Epithelial cell of esophagus (primary cell): ENCODE data around the gene SLCO1A2.

Experiments used
- DNase-seq: peaks from one replicate; pipeline ENCODE4 v3.0.0; 2010; ENCODE audit warnings: low read depth
- H3K4me3 ChIP-seq: 2 replicates; pipeline ENCODE4 v1.5.1; 2011; ENCODE audit warnings: mild to moderate bottlenecking, low read length, control low read depth
- TF ChIP-seq, protein P1 (sequence below): IDR thresholded peaks from 2 replicates; pipeline ENCODE4 v1.5.1; 2011; ENCODE audit warnings: low read depth, mild to moderate bottlenecking, low read length, control low read depth, inconsistent platforms; ENCODE audit not compliant: insufficient read depth; ENCODE audit errors: missing control alignments

SLCO1A2 gene

DNA sequence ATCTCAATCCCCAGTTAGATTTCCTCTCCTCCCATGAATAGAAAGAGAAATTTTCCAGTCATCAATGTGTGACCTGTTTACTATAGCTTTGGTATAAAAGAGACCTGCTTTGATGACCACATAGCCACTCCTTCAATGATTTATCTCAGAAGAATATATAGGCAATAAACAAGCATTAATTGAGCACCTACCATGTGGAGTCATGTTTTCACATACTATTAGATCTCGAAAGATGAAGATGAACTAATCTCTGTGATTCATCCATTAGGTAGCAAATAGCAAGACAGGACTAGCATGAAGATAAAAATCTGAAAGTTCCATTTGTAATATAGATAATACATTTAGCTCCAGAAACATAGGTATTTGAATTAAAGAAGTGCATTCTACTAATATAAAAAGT lies 40.5 kb downstream of the SLCO1A2 start:
- peak; percentile 51 for DNase-seq
- TF ChIP-seq, protein P1, sequence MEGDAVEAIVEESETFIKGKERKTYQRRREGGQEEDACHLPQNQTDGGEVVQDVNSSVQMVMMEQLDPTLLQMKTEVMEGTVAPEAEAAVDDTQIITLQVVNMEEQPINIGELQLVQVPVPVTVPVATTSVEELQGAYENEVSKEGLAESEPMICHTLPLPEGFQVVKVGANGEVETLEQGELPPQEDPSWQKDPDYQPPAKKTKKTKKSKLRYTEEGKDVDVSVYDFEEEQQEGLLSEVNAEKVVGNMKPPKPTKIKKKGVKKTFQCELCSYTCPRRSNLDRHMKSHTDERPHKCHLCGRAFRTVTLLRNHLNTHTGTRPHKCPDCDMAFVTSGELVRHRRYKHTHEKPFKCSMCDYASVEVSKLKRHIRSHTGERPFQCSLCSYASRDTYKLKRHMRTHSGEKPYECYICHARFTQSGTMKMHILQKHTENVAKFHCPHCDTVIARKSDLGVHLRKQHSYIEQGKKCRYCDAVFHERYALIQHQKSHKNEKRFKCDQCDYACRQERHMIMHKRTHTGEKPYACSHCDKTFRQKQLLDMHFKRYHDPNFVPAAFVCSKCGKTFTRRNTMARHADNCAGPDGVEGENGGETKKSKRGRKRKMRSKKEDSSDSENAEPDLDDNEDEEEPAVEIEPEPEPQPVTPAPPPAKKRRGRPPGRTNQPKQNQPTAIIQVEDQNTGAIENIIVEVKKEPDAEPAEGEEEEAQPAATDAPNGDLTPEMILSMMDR = no peak
- no peak overlapping the region for H3K4me3 ChIP-seq

DNA sequence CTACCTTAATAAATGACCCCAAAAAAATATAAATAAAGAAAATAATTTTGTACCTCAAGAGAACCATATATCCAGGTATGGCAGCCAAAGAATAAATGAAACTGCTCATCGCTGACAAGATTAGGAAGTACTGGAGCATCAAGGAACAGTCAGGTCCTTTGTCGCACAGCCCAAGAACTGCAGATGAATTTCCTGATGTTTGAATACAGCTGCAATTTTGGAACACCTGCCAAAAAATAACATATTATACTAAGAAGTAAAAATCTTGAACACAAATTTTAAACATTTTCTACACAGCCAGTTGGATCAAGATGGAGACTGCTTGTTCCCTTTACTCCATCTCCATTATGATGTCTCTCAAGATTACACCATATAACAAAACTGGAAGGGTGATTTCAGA lies 42.6 kb downstream of the SLCO1A2 start:
- TF ChIP-seq, protein P1 = no peak
- H3K4me3 ChIP-seq = no peak overlapping the region
- no peak for DNase-seq

DNA sequence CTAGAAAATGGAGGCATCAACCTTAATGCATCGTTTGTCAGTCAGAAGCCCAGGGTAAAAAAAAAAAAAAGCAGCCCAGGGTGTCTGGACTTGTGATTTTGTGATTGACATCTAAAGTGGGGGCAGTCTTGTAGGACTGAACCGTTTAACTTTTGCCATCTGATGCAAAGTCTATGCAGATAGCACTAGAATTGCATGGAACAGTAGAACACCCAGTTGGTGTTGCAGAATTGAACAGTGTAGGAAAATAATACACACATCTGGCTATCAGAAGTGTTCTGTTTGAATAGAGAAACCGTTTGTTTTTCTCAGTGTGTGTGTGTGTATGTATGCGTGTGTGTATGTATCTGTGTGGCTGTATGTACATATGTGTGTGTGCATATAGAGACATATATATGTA lies 45.0 kb downstream of the SLCO1A2 start:
- H3K4me3 ChIP-seq = no peak overlapping the region
- DNase-seq = no peak
- TF ChIP-seq, protein P1 = no peak

DNA sequence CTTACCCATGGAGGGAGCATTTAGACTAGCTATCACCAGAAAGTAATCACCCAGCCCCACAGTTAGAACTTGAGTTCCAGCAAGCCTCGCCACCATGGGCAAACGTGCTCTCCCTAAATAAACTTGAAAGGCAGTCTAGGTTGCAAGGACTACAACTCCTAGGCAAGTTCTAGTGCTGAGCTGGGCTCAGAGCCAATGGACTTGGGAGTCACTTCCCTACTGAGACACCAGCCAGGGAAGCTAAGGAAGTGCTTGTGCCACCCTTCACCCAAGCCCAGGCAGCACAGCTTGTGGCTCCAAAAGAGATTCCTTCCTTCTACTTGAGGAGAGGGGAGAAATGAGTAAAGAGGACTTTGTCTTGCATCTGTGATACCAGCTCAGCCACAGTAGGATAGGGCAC lies 57.9 kb downstream of the SLCO1A2 start:
- H3K4me3 ChIP-seq = no peak overlapping the region
- DNase-seq = peak; percentile 27
- TF ChIP-seq, protein P1 = no peak

DNA sequence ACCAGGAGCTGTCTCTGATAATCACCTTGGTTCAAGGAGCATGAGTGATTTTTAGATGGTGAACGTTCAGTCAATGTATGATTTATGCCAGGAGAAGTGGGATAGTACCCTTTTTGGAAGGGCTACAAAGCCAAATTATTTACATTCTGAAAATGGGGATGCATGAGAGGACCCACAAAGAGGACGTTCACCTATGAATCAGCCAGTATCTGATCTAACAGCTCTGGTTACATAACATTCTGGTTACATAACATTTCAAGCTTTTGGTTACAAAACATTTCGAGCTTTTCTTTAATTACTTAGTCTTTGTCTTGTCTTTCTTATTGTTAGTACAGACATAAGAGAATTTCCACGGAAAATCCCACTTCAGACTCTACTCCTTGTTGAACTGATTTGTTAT lies 68.8 kb downstream of the SLCO1A2 start:
- peak; percentile 19 for DNase-seq
- no peak overlapping the region for H3K4me3 ChIP-seq
- TF ChIP-seq, protein P1 = no peak

DNA sequence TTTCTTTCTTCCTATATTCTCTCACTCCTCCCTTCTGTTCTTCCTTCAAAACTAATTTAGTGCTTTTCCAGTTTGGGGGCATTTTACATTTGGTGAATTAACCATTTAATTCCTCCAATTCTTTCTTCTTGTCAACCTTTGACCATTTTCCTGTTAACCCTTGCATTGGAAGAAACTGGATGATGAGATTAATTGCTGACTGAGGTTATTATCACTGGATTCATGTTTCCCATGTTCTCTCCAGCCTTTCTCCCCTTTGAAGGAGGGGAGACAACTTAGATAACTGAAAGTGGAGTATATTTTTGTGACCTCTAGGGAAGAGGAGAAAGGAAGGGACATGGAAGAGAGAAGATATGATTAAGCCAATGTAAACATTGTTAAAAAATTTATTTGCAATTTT lies 70.5 kb downstream of the SLCO1A2 start:
- H3K4me3 ChIP-seq = no peak overlapping the region
- no peak for DNase-seq
- TF ChIP-seq, protein P1 = no peak

DNA sequence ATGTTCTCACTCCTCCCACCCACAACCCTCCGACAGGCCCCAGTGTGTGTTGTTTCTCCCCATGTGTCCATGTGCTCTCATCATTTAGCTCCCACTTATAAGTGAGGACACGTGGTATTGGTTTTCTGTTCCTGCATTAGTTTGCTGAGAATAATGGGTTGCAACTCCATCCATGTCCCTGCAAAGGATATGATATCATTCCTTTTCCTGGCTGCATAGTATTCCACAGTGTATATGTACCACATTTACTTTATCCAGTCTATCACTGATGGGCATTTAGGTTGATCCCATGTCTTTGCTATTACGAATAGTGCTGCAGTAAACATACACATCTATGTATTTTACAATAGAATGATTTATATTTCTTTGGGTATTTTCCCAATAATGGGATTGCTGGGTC lies 77.5 kb downstream of the SLCO1A2 start:
- TF ChIP-seq, protein P1 = no peak
- no peak for DNase-seq
- no peak overlapping the region for H3K4me3 ChIP-seq
